NCI-H1417 (cell line): ENCODE measurements around the gene BCR.

ENCODE experiments used
- DNase-seq, 3 experiments: peaks; one replicate each; lab custom pipeline; 2025; lab: John Stamatoyannopoulos, UW

The BCR gene

GRCh38 chr22:23276656-23277582 lies 96.6 kb downstream of the BCR start:
- DNase-seq, result no peak

GRCh38 chr22:23277583-23278295 lies 97.4 kb downstream of the BCR start:
- no peak for DNase-seq

- no peak for DNase-seq
These were observed 98.8 kb downstream of the BCR start for GRCh38 chr22:23278883-23279675.

- DNase-seq, result no peak
These were observed 99.5 kb downstream of the BCR start for GRCh38 chr22:23279781-23280180.

- no peak for DNase-seq
These were observed 100.2 kb downstream of the BCR start for GRCh38 chr22:23280356-23281052.

GRCh38 chr22:23281053-23281405 lies 100.7 kb downstream of the BCR start:
- no peak for DNase-seq

GRCh38 chr22:23281406-23282088 lies 101.2 kb downstream of the BCR start:
- peak; percentile 43 to 78 (median 51) for DNase-seq

GRCh38 chr22:23282089-23282501 lies 101.8 kb downstream of the BCR start:
- no peak for DNase-seq

- DNase-seq, result no peak
These were observed 102.2 kb downstream of the BCR start for GRCh38 chr22:23282516-23282915.

GRCh38 chr22:23282986-23283385 lies 102.7 kb downstream of the BCR start:
- DNase-seq, result no peak

- no peak for DNase-seq
These were observed 103.5 kb downstream of the BCR start for GRCh38 chr22:23283591-23284503.

- DNase-seq, result no peak
These were observed 104.3 kb downstream of the BCR start for GRCh38 chr22:23284504-23285033.

GRCh38 chr22:23285236-23285635 lies 104.9 kb downstream of the BCR start:
- DNase-seq, result no peak

GRCh38 chr22:23285734-23286133 lies 105.4 kb downstream of the BCR start:
- no peak for DNase-seq

GRCh38 chr22:23286296-23286695 lies 106.0 kb downstream of the BCR start:
- DNase-seq, result no peak

GRCh38 chr22:23287136-23288095 lies 107.1 kb downstream of the BCR start:
- no peak for DNase-seq

- no peak for DNase-seq
These were observed 108.2 kb downstream of the BCR start for GRCh38 chr22:23288301-23289129.

- no peak for DNase-seq
These were observed 108.8 kb downstream of the BCR start for GRCh38 chr22:23289130-23289503.
